ENCODE results near the gene FGF14.

- no peak for TF ChIP-seq CTCF (IDR thresholded peaks at IDR 0.05)
- no peak for TF ChIP-seq EZH2 (IDR thresholded peaks at IDR 0.05; ENCODE audit: borderline replicate concordance, insufficient read depth, low read depth, low read length, poor library complexity, severe bottlenecking)
Measured at GRCh38 chr13:101739382-101740178, 662.3 kb downstream of the FGF14 start.

Measured in B cell (primary cell).